Neural cell (in vitro differentiated cells): ENCODE measurements around the gene DNAH10. TPM values are rescaled to one million over a fixed set of nuclear protein-coding genes. Genes with fewer than 3 reads are reported as not detected.

Experiments
- H2AFZ ChIP-seq: fragments of 200-600, 300-800 bp; sonication (generic), shearing (Covaris generic); 2 replicates; pipeline ENCODE4 v1.6.0; 2014; ENCODE audit warnings: low read depth, mild to moderate bottlenecking, antibody characterized with exemption, low read length, moderate library complexity
- H3F3A ChIP-seq: fragments of 200-600 bp; shearing (Covaris generic); 2 replicates; pipeline ENCODE4 v1.6.1; 2016; ENCODE audit warnings: mild to moderate bottlenecking, moderate library complexity, mixed read lengths, antibody characterized with exemption, low read length; ENCODE audit not compliant: insufficient read depth, poor library complexity, severe bottlenecking
- H3K27ac ChIP-seq: fragments of 200-600, 300-800 bp; sonication (generic), shearing (Covaris generic); 2 replicates; pipeline ENCODE4 v1.5.1; 2014; ENCODE audit warnings: mild to moderate bottlenecking, low read length, moderate library complexity
- H3K27me3 ChIP-seq: fragments of 300-800, 200-600 bp; sonication (generic), shearing (Covaris generic); 2 replicates; pipeline ENCODE4 v1.6.0; 2014; ENCODE audit warnings: mild to moderate bottlenecking, low read depth, low read length, moderate library complexity; ENCODE audit not compliant: insufficient read depth
- H3K36me3 ChIP-seq: fragments of 300-800, 200-600 bp; sonication (generic), shearing (Covaris generic); 2 replicates; pipeline ENCODE4 v1.5.1; 2014; ENCODE audit warnings: mild to moderate bottlenecking, antibody characterized with exemption, low read length, moderate library complexity; ENCODE audit not compliant: insufficient read depth
- H3K4me2 ChIP-seq: fragments of 300-800, 200-600 bp; sonication (generic), shearing (Covaris generic); 2 replicates; pipeline ENCODE4 v1.6.0; 2014; ENCODE audit warnings: mild to moderate bottlenecking, low read length
- H3K4me3 ChIP-seq: fragments of 300-800, 200-600 bp; sonication (generic), shearing (Covaris generic); 2 replicates; pipeline ENCODE4 v1.5.1; 2014; ENCODE audit warnings: mild to moderate bottlenecking, low read length, moderate library complexity
- H3K79me2 ChIP-seq: fragments of 200-600 bp; shearing (Covaris generic); replicated peaks from 2 replicates; pipeline ENCODE4 v1.6.0; 2014; ENCODE audit warnings: mild to moderate bottlenecking, low read length, moderate library complexity; ENCODE audit not compliant: insufficient read depth
- H3K9ac ChIP-seq: fragments of 300-800, 200-600 bp; sonication (generic), shearing (Covaris generic); 2 replicates; pipeline ENCODE4 v1.6.1; 2016; ENCODE audit warnings: mild to moderate bottlenecking, low read length, mixed read lengths
- H3K9me2 ChIP-seq: fragments of 200-600 bp; shearing (Covaris generic); 2 replicates; pipeline ENCODE4 v1.6.1; 2016; ENCODE audit warnings: mild to moderate bottlenecking, low read length, mixed read lengths; ENCODE audit not compliant: insufficient read depth
- H3K9me3 ChIP-seq: fragments of 200-600, 300-800 bp; sonication (generic), shearing (Covaris generic); 2 replicates; pipeline ENCODE4 v1.6.1; 2016; ENCODE audit warnings: mild to moderate bottlenecking, mixed run types, low read length, moderate library complexity, mixed read lengths
- H4K20me1 ChIP-seq: fragments of 200-600 bp; shearing (Covaris generic); 2 replicates; pipeline ENCODE4 v1.6.1; 2016; ENCODE audit warnings: mild to moderate bottlenecking, mixed run types; ENCODE audit not compliant: insufficient read depth
- CTCF ChIP-seq: fragments of 450-650 bp; IDR thresholded peaks from 2 replicates; pipeline ENCODE4 v1.5.1; 2014; ENCODE audit warnings: antibody characterized with exemption, mild to moderate bottlenecking, moderate library complexity; ENCODE audit not compliant: poor library complexity, severe bottlenecking
- EP300 ChIP-seq: fragments of 450-650 bp; conservative IDR thresholded peaks from 2 replicates; pipeline ENCODE4 v1.6.1; 2014; ENCODE audit warnings: antibody characterized with exemption, mild to moderate bottlenecking, moderate library complexity; ENCODE audit not compliant: poor library complexity, severe bottlenecking
- EZH2 ChIP-seq: fragments of 200-600, 300-800 bp; shearing (Covaris generic), sonication (generic); IDR thresholded peaks from 2 replicates; pipeline ENCODE4 v1.6.1; 2014; ENCODE audit warnings: antibody characterized with exemption, low read length, borderline replicate concordance, mild to moderate bottlenecking; ENCODE audit not compliant: insufficient read depth, poor library complexity, severe bottlenecking
- MXI1 ChIP-seq: fragments of 450-650 bp; conservative IDR thresholded peaks from 2 replicates; pipeline ENCODE4 v1.6.1; 2014; ENCODE audit warnings: antibody characterized with exemption, mild to moderate bottlenecking; ENCODE audit not compliant: poor library complexity, severe bottlenecking
- POLR2AphosphoS5 ChIP-seq: IDR thresholded peaks from 2 replicates; pipeline ENCODE4 v1.6.1; 2012
- RAD21 ChIP-seq: fragments of 450-650 bp; conservative IDR thresholded peaks from 2 replicates; pipeline ENCODE4 v1.6.1; 2014; ENCODE audit warnings: antibody characterized with exemption, mild to moderate bottlenecking, moderate library complexity
- REST ChIP-seq: IDR thresholded peaks from 2 replicates; pipeline ENCODE4 v1.6.1; 2012; ENCODE audit warnings: borderline replicate concordance
- SMC3 ChIP-seq: fragments of 450-650 bp; conservative IDR thresholded peaks from 2 replicates; pipeline ENCODE4 v1.6.1; 2014; ENCODE audit warnings: antibody characterized with exemption, mild to moderate bottlenecking, moderate library complexity; ENCODE audit not compliant: poor library complexity
- TAF1 ChIP-seq: IDR thresholded peaks from 2 replicates; pipeline ENCODE4 v1.6.1; 2012; ENCODE audit warnings: low read depth
- polyA plus RNA-seq: library from polyadenylated mRNA; depleted of rRNA; stranded (reverse); fragments of >200 nt; gene quantifications from 2 replicates; pipeline ENCODE4 v1.2.3, GENCODE V29; 2014

DNAH10 gene
- polyA plus RNA-seq, 1 donor from 2014 or later: 1.9 TPM

GRCh38 chr12:123892853-123893252, 130.8 kb downstream of the DNAH10 start:
- H3K9ac ChIP-seq: no peak overlapping the region
- no peaks in the 10 kb centered on the region for H3F3A ChIP-seq
- no peak overlapping the region for H3K4me2 ChIP-seq
- no peak overlapping the region for H3K27ac ChIP-seq
- no peaks in the 10 kb centered on the region for H3K9me3 ChIP-seq
- H2AFZ ChIP-seq: no peak overlapping the region
- no peaks in the 10 kb centered on the region for H3K79me2 ChIP-seq
- H3K27me3 ChIP-seq: no peaks in the 10 kb centered on the region
- no peaks in the 10 kb centered on the region for H3K9me2 ChIP-seq
- H3K36me3 ChIP-seq: no peaks in the 10 kb centered on the region
- TF ChIP-seq RAD21 (no peak), REST (no peak), EZH2 (no peak), SMC3 (no peak), MXI1 (no peak), EP300 (no peak)
- H4K20me1 ChIP-seq: no peaks in the 10 kb centered on the region
- H3K4me3 ChIP-seq: no peak overlapping the region

GRCh38 chr12:123893276-123893675, 131.2 kb downstream of the DNAH10 start:
- no peak overlapping the region for H3K4me3 ChIP-seq
- H3K27me3 ChIP-seq: no peaks in the 10 kb centered on the region
- no peaks in the 10 kb centered on the region for H3K9me3 ChIP-seq
- no peaks in the 10 kb centered on the region for H3K9me2 ChIP-seq
- H3K27ac ChIP-seq: no peak overlapping the region
- H3K9ac ChIP-seq: no peak overlapping the region
- H3K79me2 ChIP-seq: no peaks in the 10 kb centered on the region
- H4K20me1 ChIP-seq: no peaks in the 10 kb centered on the region
- H3K36me3 ChIP-seq: no peaks in the 10 kb centered on the region
- no peak overlapping the region for H3K4me2 ChIP-seq
- TF ChIP-seq CTCF: no peak
- no peak for TF ChIP-seq REST
- no peak for TF ChIP-seq SMC3
- no peak for TF ChIP-seq RAD21
- TF ChIP-seq POLR2AphosphoS5: no peak
- TF ChIP-seq TAF1: no peak
- no peak for TF ChIP-seq EZH2
- no peak for TF ChIP-seq EP300
- TF ChIP-seq MXI1: no peak
- no peak overlapping the region for H2AFZ ChIP-seq
- H3F3A ChIP-seq: no peaks in the 10 kb centered on the region
